HEK293 (cell line): Measurements from ENCODE around the gene PLA2G4E.

Source experiments
- GLI4 ChIP-seq: fragments of 450-650 bp; formaldehyde crosslinking; IDR thresholded peaks from 2 replicates; pipeline ENCODE4 v1.5.1; 2016; ENCODE audit warnings: missing biosample characterization, missing genetic modification characterization
- MZF1 ChIP-seq: fragments of 450-650 bp; formaldehyde crosslinking; IDR thresholded peaks from 2 replicates; pipeline ENCODE4 v1.5.1; 2017; ENCODE audit warnings: missing biosample characterization, missing genetic modification characterization, borderline replicate concordance
- OSR2 ChIP-seq: fragments of 450-650 bp; formaldehyde crosslinking; IDR thresholded peaks from 2 replicates; pipeline ENCODE4 v1.5.1; 2016; ENCODE audit warnings: missing biosample characterization, missing genetic modification characterization
- ZBTB21 ChIP-seq: fragments of 450-650 bp; formaldehyde crosslinking; IDR thresholded peaks from 2 replicates; pipeline ENCODE4 v1.5.1; 2017; ENCODE audit warnings: missing biosample characterization, missing genetic modification characterization
- ZBTB7A ChIP-seq: fragments of 450-650 bp; formaldehyde crosslinking; IDR thresholded peaks from 2 replicates; pipeline ENCODE4 v1.5.1; 2016; ENCODE audit warnings: low read depth, missing biosample characterization, missing genetic modification characterization
- ZNF138 ChIP-seq: fragments of 450-650 bp; formaldehyde crosslinking; IDR thresholded peaks from 2 replicates; pipeline ENCODE4 v1.5.1; 2016; ENCODE audit warnings: missing biosample characterization, missing genetic modification characterization, borderline replicate concordance
- ZNF157 ChIP-seq: fragments of 450-650 bp; formaldehyde crosslinking; IDR thresholded peaks from 2 replicates; pipeline ENCODE4 v1.5.1; 2016; ENCODE audit warnings: missing biosample characterization, missing genetic modification characterization
- ZNF335 ChIP-seq: fragments of 450-650 bp; formaldehyde crosslinking; conservative IDR thresholded peaks from 2 replicates; pipeline ENCODE4 v1.5.1; 2016; ENCODE audit warnings: missing biosample characterization, missing genetic modification characterization
- ZNF423 ChIP-seq: fragments of 450-650 bp; formaldehyde crosslinking; IDR thresholded peaks from 2 replicates; pipeline ENCODE4 v1.5.1; 2016; ENCODE audit warnings: missing biosample characterization, missing genetic modification characterization
- ZNF677 ChIP-seq: fragments of 450-650 bp; IDR thresholded peaks from 2 replicates; pipeline ENCODE4 v1.5.0; 2018; ENCODE audit warnings: missing biosample characterization, mild to moderate bottlenecking, missing genetic modification characterization, moderate library complexity
- TF ChIP-seq, protein P1 (sequence below): fragments of 450-650 bp; formaldehyde crosslinking; IDR thresholded peaks from 2 replicates; pipeline ENCODE4 v1.5.1; 2016; ENCODE audit warnings: missing biosample characterization, missing genetic modification characterization
- TF ChIP-seq, protein P2 (sequence below): fragments of 450-650 bp; formaldehyde crosslinking; IDR thresholded peaks from 2 replicates; pipeline ENCODE4 v1.5.1; 2016; ENCODE audit warnings: missing biosample characterization, missing genetic modification characterization

- TF ChIP-seq, protein P1, sequence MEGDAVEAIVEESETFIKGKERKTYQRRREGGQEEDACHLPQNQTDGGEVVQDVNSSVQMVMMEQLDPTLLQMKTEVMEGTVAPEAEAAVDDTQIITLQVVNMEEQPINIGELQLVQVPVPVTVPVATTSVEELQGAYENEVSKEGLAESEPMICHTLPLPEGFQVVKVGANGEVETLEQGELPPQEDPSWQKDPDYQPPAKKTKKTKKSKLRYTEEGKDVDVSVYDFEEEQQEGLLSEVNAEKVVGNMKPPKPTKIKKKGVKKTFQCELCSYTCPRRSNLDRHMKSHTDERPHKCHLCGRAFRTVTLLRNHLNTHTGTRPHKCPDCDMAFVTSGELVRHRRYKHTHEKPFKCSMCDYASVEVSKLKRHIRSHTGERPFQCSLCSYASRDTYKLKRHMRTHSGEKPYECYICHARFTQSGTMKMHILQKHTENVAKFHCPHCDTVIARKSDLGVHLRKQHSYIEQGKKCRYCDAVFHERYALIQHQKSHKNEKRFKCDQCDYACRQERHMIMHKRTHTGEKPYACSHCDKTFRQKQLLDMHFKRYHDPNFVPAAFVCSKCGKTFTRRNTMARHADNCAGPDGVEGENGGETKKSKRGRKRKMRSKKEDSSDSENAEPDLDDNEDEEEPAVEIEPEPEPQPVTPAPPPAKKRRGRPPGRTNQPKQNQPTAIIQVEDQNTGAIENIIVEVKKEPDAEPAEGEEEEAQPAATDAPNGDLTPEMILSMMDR (tag by site-specific recombination), result no peak
- TF ChIP-seq ZNF677 (no peak), ZNF157 (tag by site-specific recombination) (no peak), ZNF423 (no peak), ZNF138 (no peak), OSR2 (tag by site-specific recombination) (no peak), ZBTB21 (tag by site-specific recombination) (no peak), GLI4 (tag by site-specific recombination) (no peak), ZNF335 (tag by site-specific recombination) (no peak), ZBTB7A (tag by site-specific recombination) (no peak), MZF1 (tag by site-specific recombination) (no peak)
- TF ChIP-seq, protein P2, sequence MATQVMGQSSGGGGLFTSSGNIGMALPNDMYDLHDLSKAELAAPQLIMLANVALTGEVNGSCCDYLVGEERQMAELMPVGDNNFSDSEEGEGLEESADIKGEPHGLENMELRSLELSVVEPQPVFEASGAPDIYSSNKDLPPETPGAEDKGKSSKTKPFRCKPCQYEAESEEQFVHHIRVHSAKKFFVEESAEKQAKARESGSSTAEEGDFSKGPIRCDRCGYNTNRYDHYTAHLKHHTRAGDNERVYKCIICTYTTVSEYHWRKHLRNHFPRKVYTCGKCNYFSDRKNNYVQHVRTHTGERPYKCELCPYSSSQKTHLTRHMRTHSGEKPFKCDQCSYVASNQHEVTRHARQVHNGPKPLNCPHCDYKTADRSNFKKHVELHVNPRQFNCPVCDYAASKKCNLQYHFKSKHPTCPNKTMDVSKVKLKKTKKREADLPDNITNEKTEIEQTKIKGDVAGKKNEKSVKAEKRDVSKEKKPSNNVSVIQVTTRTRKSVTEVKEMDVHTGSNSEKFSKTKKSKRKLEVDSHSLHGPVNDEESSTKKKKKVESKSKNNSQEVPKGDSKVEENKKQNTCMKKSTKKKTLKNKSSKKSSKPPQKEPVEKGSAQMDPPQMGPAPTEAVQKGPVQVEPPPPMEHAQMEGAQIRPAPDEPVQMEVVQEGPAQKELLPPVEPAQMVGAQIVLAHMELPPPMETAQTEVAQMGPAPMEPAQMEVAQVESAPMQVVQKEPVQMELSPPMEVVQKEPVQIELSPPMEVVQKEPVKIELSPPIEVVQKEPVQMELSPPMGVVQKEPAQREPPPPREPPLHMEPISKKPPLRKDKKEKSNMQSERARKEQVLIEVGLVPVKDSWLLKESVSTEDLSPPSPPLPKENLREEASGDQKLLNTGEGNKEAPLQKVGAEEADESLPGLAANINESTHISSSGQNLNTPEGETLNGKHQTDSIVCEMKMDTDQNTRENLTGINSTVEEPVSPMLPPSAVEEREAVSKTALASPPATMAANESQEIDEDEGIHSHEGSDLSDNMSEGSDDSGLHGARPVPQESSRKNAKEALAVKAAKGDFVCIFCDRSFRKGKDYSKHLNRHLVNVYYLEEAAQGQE (tag by site-specific recombination), result no peak
Observed at GRCh38 chr15:42020713-42021273, at the start of gene PLA2G4E.
